ENCODE data around the gene ODC1. TPM values are rescaled to one million over a fixed set of nuclear protein-coding genes. Genes with fewer than 3 reads are reported as not detected.

ODC1 gene
- total and polyA plus RNA-seq, 2 of the 4 experiments (the other 2 are of a cell fraction): 117 to 204 TPM

DNA sequence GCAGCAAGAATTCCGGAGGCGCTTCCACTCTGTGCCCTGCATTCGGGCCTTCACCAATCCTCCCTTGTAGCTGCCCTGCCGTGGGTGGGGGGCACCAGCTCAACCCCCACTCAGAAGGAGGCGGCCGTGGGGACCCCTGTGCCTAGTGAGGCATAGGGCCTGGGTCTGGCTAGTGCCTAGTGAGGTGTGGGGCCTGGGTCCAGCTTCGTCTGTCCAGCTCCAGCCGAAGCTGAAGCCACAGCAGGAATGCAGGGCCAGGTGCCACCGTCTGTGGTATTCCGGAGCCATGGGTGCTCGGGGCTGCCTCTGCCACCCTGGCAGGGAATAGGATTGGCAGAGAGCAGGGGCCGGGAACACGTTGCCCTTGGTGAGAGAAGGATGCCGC, 12.3 kb downstream of the ODC1 start:
- H3K36me3 ChIP-seq (ENCODE audit: control insufficient read depth, insufficient read depth, low read length): peaks cover 13% of the 10 kb centered on the region
- no peak overlapping the region for H2AK9ac ChIP-seq (replicated peaks; ENCODE audit: low read depth, low read length, poor library complexity)
- no peak overlapping the region for H2BK15ac ChIP-seq (ENCODE audit: low read depth, low read length)
- intact Hi-C loops (cut with micrococcal nuclease) (loop anchor here (1.0 kb wide), 2 partner anchors 312 to 364 kb away; no protein-coding TSS in a partner anchor), in situ Hi-C loops (cut with MboI; ENCODE audit: low sequenced_read_pairs) (no loop called here), dilution Hi-C loops (cut with HindIII; ENCODE audit: low sequenced_read_pairs, unreplicated experiment) (no loop called here)
- H2BK20ac ChIP-seq (ENCODE audit: low read depth, low read length): no peak overlapping the region
- no peak overlapping the region for H3K27ac ChIP-seq (ENCODE audit: insufficient read depth, low read length)
- H3K27me3 ChIP-seq (ENCODE audit: control insufficient read depth, insufficient read depth, low read length): no peaks in the 10 kb centered on the region
- H3K79me1 ChIP-seq (ENCODE audit: low read depth in 1 of 2, low read length in 2 of 2): no peaks in the 10 kb centered on the region; a peak in 1 of 4 replicates
- ATAC-seq (ENCODE audit: low read depth) (no peak), DNase-seq (no peak)
- no peaks in the 10 kb centered on the region for H3K9me3 ChIP-seq (ENCODE audit: control insufficient read depth, insufficient read depth, low read length)
- H3K4me3 ChIP-seq (ENCODE audit: insufficient read depth, low read depth, low read length): no peak overlapping the region
- ChIA-PET POLR2A (ENCODE audit: unreplicated experiment) (no interaction called here), CTCF (interaction anchor here (1.2 to 2.5 kb wide), 7 partner anchors 10 to 379 kb away, joined by 3 to 29 read pairs (median 7); no protein-coding TSS in a partner anchor)
- peaks cover 5% of the 10 kb centered on the region for H3K9me1 ChIP-seq (ENCODE audit: insufficient read depth, low read length)
- no peak overlapping the region for H3K9ac ChIP-seq (ENCODE audit: low read depth, low read length)
- H4K20me1 ChIP-seq (ENCODE audit: insufficient read depth, low read length): peaks cover 5% of the 10 kb centered on the region; the same call in 1 of the 2 replicates
- H3K56ac ChIP-seq (ENCODE audit: extremely low read depth, insufficient read depth, low read length): no peak overlapping the region
- no CpG with 5 or more reads among the region's 14 CpGs for WGBS, 2 experiments (ENCODE audit: extremely low coverage in 2 of 2, insufficient read length in 1 of 2)
- no peaks in the 10 kb centered on the region for H3K4me1 ChIP-seq (ENCODE audit: control insufficient read depth, insufficient read depth, low read length)
- no peak overlapping the region for H3K4ac ChIP-seq (ENCODE audit: low read depth, low read length)
- no peak overlapping the region for H3K4me2 ChIP-seq (ENCODE audit: low read depth, low read length)
- no peak overlapping the region for H4K8ac ChIP-seq (ENCODE audit: low read depth in 2 of 2, low read length in 2 of 2)
- no peak overlapping the region for H4K5ac ChIP-seq (ENCODE audit: low read depth, low read length)
- H3K14ac ChIP-seq (replicated peaks; ENCODE audit: low read depth, low read length): no peak overlapping the region
- no peak overlapping the region for H3K18ac ChIP-seq (ENCODE audit: low read depth, low read length)
- no peak overlapping the region for H3K23ac ChIP-seq (ENCODE audit: low read depth, low read length)
- no peak overlapping the region for H2AK5ac ChIP-seq (ENCODE audit: low read depth, low read length)
- no peak overlapping the region for H2AFZ ChIP-seq (replicated peaks; ENCODE audit: low read length, poor library complexity)
- TF ChIP-seq, protein P1, sequence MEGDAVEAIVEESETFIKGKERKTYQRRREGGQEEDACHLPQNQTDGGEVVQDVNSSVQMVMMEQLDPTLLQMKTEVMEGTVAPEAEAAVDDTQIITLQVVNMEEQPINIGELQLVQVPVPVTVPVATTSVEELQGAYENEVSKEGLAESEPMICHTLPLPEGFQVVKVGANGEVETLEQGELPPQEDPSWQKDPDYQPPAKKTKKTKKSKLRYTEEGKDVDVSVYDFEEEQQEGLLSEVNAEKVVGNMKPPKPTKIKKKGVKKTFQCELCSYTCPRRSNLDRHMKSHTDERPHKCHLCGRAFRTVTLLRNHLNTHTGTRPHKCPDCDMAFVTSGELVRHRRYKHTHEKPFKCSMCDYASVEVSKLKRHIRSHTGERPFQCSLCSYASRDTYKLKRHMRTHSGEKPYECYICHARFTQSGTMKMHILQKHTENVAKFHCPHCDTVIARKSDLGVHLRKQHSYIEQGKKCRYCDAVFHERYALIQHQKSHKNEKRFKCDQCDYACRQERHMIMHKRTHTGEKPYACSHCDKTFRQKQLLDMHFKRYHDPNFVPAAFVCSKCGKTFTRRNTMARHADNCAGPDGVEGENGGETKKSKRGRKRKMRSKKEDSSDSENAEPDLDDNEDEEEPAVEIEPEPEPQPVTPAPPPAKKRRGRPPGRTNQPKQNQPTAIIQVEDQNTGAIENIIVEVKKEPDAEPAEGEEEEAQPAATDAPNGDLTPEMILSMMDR (conservative IDR thresholded peaks at IDR 0.05; ENCODE audit: low read depth, low read length): no peak
- TF ChIP-seq RFX5 (IDR thresholded peaks at IDR 0.05; ENCODE audit: low read depth, low read length): no peak
- no peak for TF ChIP-seq POLR2A (IDR thresholded peaks at IDR 0.05; ENCODE audit: low read depth, low read length)
- TF ChIP-seq MAFK (IDR thresholded peaks at IDR 0.05; ENCODE audit: low read depth, low read length): no peak
- no peak for TF ChIP-seq CEBPB (IDR thresholded peaks at IDR 0.05; ENCODE audit: low read depth, low read length)
- TF ChIP-seq RCOR1 (IDR thresholded peaks at IDR 0.05; ENCODE audit: insufficient replicate concordance, low read length): no peak
- TF ChIP-seq MAZ (IDR thresholded peaks at IDR 0.05; ENCODE audit: borderline replicate concordance, low read depth, low read length): no peak
- TF ChIP-seq, protein P2, sequence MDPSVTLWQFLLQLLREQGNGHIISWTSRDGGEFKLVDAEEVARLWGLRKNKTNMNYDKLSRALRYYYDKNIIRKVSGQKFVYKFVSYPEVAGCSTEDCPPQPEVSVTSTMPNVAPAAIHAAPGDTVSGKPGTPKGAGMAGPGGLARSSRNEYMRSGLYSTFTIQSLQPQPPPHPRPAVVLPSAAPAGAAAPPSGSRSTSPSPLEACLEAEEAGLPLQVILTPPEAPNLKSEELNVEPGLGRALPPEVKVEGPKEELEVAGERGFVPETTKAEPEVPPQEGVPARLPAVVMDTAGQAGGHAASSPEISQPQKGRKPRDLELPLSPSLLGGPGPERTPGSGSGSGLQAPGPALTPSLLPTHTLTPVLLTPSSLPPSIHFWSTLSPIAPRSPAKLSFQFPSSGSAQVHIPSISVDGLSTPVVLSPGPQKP (IDR thresholded peaks at IDR 0.05; ENCODE audit: borderline replicate concordance, low read depth, low read length): no peak
- no peak for TF ChIP-seq BHLHE40 (IDR thresholded peaks at IDR 0.05; ENCODE audit: low read depth, low read length)
- TF ChIP-seq FOS (IDR thresholded peaks at IDR 0.05; ENCODE audit: low read depth, low read length): no peak
- TF ChIP-seq RAD21 (IDR thresholded peaks at IDR 0.05; ENCODE audit: low read length): no peak
- no TSS peak for BruUV-seq (replicated peaks)
- no peak overlapping the region for H2BK5ac ChIP-seq (ENCODE audit: low read depth, low read length, poor library complexity, severe bottlenecking)
- H2BK120ac ChIP-seq (ENCODE audit: low read depth, low read length): no peak overlapping the region
- H4K91ac ChIP-seq (ENCODE audit: insufficient read depth, low read depth, low read length): no peak overlapping the region

Data from IMR-90 (cell line).